HL-60 (cell line): ENCODE results near the gene APOA4.

Experiments used
- REST ChIP-seq: IDR thresholded peaks from 2 replicates; pipeline ENCODE4 v1.6.1; 2012; ENCODE audit warnings: low read depth; ENCODE audit not compliant: insufficient replicate concordance
- TF ChIP-seq, protein P1 (sequence below): IDR thresholded peaks from one replicate; pipeline ENCODE4 v1.5.1; 2011; ENCODE audit warnings: low read length, control low read depth, inconsistent platforms; ENCODE audit not compliant: insufficient read depth

GRCh38 chr11:116870054-116870453 is 47.0 kb upstream of the APOA4 start:
- TF ChIP-seq, protein P1, sequence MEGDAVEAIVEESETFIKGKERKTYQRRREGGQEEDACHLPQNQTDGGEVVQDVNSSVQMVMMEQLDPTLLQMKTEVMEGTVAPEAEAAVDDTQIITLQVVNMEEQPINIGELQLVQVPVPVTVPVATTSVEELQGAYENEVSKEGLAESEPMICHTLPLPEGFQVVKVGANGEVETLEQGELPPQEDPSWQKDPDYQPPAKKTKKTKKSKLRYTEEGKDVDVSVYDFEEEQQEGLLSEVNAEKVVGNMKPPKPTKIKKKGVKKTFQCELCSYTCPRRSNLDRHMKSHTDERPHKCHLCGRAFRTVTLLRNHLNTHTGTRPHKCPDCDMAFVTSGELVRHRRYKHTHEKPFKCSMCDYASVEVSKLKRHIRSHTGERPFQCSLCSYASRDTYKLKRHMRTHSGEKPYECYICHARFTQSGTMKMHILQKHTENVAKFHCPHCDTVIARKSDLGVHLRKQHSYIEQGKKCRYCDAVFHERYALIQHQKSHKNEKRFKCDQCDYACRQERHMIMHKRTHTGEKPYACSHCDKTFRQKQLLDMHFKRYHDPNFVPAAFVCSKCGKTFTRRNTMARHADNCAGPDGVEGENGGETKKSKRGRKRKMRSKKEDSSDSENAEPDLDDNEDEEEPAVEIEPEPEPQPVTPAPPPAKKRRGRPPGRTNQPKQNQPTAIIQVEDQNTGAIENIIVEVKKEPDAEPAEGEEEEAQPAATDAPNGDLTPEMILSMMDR, result no peak
- TF ChIP-seq REST, result no peak
